Astrocyte (in vitro differentiated cells and primary cell): ENCODE results near the gene AHSA1.

ENCODE experiments used
- EZH2 ChIP-seq: IDR thresholded peaks from 2 replicates; pipeline ENCODE4 v1.6.1; 2012; ENCODE audit warnings: mild to moderate bottlenecking, low read length, inconsistent platforms; ENCODE audit not compliant: insufficient read depth
- TF ChIP-seq, protein P1 (sequence below): IDR thresholded peaks from 2 replicates; pipeline ENCODE4 v1.5.1; 2011; ENCODE audit warnings: low read depth, mild to moderate bottlenecking, inconsistent platforms, low read length, moderate library complexity; ENCODE audit not compliant: insufficient read depth

DNA sequence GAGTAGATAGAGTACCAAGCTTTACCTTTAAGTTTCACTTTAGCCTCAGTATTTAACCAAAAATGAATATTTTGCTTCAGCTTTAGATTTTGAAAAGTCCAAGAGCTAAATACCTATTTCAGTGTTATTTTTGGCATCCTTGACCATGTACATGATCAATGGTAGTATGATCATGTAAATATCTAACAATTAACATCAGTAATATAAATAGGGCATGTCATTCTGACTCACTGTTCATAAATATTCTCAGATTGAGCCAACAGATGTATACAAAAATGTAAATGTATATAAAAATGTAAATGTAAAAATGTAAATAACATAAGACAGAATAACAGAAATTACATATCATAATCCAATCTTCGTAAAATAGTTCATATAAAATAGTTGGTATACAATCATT is 19.3 kb upstream of the AHSA1 start:
- TF ChIP-seq, protein P1, sequence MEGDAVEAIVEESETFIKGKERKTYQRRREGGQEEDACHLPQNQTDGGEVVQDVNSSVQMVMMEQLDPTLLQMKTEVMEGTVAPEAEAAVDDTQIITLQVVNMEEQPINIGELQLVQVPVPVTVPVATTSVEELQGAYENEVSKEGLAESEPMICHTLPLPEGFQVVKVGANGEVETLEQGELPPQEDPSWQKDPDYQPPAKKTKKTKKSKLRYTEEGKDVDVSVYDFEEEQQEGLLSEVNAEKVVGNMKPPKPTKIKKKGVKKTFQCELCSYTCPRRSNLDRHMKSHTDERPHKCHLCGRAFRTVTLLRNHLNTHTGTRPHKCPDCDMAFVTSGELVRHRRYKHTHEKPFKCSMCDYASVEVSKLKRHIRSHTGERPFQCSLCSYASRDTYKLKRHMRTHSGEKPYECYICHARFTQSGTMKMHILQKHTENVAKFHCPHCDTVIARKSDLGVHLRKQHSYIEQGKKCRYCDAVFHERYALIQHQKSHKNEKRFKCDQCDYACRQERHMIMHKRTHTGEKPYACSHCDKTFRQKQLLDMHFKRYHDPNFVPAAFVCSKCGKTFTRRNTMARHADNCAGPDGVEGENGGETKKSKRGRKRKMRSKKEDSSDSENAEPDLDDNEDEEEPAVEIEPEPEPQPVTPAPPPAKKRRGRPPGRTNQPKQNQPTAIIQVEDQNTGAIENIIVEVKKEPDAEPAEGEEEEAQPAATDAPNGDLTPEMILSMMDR = no peak
- TF ChIP-seq EZH2 = no peak
